HG03097 (cell line): ENCODE data around the gene CALY.
A peak's percentile ranks its signal among the peaks of the same experiment; 100 is the strongest.
"Not testable (repeated sequence)": the region's sequence is repeated elsewhere in the genome, so short reads cannot be mapped to it uniquely, and the experiment has no call there.

ENCODE experiments used
- ATAC-seq: cut with Tn5 transposase; IDR thresholded peaks from one replicate; pipeline ENCODE4 v1.9.1; 2021; ENCODE audit not compliant: unreplicated experiment, low FRiP score

CALY gene

DNA sequence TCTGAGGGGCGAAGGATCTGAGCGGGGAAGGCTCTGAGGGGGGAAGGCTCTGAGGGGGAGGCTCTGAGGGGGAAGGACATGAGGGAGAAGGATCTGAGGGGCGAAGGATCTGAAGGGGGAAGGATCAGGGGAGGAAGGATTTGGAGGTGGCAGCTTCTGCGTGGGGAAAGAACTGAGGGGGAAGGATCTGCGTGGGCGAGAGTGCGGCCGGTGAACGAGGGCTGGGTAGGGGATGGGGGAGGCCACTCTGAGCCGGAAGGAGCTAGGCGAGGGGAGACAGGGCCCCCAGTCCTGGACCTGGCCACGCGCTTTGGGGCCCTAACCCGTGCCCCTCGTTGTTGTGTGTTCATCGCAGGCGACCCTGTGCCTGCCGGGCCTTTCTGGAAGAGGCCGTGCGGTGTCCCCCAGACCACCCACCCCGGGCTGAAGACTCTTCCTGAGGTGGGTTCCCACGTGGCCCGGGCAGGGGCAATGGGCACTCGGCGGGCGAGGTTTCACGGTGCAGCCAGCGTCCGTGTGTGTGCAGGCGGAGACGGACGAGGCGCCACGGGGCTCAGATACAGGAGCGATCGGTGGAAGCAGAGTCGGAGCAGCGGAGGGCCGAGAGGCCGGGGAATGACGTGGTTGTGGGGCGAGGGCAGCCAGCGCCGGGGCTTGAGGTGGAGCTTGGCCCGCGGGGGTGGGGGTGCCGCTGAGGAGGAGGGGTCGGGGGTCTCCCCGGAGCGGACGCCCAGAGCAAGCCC is 2.0 kb downstream of the CALY start:
- ATAC-seq = no peak

DNA sequence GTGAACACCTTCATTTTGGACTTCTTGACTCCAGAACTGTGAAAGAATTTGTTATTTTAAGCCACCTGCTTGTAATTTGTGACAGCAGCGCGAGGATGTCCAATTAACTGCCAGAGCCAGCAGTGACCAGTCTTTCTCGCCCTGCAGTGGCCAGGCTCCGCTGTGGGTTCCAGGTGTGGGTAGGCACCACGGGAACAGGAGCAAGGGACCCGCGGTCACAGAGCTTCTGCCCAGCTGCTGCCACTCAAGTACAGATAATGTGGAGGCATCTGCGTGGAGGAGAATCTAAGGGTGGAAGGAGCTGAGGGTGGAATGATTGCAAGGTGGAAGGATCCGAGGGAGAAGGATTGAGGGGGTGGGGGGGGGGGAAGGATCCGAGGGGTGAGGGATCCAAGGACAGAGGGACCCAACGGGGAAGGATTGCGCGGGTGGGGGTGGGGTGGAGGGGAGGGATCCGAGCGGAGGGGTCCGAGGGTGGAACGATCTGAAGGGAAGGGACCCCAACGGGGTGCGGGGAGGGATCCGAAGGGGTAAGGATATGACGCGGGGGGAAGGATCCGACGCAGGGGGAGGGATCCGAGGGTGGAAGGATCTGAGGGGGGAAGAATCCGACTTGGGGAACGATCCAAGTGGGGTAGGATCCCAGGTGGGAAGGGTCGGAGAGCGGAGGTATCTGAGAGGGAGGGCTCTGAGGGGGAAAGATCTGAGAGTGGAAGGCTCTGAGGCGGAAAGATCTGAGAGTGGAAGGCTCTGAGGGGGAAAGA is 3.6 kb downstream of the CALY start:
- no peak for ATAC-seq

DNA sequence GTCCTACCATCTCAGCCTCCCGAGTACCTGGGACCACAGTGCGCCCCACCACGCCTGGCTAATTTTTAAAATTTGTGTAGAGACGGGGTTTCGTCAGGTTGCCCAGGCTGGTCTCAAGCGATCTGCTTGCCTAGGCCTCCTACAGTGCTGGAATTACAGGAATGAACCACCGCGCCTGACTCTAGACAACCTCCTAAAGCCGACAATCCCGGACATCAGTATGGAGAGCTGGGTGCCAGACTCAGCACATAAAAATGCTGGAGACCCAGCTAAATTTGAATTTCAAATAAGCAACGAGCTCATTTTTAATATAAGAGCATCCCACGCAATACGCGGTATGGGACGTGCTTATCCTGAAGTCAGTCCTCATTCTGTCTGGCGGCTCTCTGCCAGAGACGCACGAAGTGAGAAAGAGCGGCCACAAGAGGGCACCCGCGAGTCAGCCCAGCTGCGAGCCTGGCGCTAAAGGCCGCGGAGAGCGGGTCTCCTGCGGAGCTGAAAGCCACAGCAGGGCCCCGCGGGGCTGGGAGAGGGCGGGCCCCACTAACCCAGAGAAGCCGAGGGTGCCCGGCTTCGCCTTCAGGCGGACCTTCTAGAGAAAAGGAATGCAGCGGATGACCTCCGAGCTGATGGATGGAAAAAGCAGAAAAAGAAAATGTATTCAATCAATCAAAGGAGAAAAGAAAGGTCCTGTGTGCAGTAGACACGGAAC is 7.0 kb downstream of the CALY start:
- peak; percentile 82 for ATAC-seq

DNA sequence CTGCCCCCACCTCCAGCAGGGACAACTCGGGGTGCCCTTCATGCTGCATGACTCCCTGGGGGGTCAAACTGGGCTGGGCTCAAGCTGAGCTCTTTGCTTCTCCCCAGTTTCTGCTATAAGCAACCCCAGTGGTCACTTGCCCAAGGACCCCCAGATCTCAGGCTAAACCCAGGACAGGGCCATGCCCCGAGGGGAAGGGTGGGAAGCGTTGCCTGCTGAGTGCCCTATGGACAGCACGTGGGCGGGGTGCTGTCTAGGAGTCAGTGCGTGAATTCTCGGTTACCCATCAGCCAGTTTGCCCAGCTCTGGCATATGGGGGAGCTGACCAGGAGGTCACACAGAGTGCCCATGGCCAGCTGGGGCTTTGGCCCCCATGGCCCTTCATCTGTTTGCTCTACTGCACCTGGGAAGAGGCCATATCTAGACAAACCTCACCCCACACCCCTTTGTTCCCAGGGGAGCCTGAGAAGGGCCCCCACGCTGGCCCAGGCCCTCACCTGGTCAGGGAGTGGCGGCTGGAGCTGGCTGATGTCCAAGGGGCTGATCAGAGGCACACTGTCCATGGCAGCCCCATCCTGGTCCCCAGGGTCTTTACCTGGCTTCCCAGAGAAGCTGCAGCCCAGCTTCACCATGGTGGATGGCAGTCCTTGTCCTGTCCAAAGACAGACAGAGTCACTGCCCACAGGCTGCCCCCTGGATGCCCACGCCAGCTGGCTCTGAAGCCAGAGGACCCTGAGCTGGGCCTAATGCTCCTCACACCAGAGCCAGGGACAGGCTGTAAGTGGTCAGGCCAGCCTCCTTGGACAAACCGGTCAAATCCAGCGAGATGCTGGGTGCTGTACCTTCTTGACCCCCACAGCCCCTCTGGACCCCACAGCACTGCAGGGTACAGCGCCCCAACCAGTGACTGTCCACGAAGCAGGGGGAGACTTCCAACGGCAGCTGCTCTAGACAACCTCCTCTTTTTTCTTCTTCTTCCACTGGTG is 8.0 kb downstream of the CALY start:
- ATAC-seq = no peak

DNA sequence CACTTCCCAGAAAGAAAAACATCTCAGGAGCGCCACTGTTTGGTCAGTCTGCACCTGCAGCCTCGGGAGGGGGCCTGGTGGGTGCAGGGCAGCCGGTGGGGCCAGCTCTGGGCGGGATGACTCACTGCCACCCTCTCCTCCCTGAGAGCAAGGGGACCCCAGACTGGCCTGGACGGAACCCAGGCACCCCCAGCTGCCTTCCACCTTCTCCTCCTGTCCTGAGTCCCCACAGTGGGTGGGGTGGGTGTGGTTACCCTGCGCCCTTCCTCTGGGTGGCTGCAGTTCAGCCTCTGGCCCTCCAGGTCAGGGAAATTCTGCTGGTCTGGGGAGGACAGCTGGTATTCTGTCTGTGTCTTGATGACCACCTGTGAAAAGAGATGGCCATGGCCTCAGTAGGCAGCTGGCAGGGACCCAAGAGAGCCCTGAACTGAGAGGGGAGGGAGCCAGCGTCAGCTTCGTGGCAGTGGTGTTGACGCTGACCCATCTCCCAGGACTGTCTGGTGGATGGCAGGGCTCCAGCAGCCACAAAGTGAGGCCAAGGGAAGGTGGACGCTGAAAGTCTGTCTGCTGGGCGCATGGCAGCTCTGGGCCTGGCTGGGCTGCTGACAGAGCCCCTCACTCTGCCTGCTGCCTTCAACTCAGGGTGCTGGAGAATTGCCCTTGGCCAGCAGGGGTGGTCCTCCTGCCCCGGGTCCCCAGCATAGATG is 8.9 kb downstream of the CALY start:
- ATAC-seq = no peak

DNA sequence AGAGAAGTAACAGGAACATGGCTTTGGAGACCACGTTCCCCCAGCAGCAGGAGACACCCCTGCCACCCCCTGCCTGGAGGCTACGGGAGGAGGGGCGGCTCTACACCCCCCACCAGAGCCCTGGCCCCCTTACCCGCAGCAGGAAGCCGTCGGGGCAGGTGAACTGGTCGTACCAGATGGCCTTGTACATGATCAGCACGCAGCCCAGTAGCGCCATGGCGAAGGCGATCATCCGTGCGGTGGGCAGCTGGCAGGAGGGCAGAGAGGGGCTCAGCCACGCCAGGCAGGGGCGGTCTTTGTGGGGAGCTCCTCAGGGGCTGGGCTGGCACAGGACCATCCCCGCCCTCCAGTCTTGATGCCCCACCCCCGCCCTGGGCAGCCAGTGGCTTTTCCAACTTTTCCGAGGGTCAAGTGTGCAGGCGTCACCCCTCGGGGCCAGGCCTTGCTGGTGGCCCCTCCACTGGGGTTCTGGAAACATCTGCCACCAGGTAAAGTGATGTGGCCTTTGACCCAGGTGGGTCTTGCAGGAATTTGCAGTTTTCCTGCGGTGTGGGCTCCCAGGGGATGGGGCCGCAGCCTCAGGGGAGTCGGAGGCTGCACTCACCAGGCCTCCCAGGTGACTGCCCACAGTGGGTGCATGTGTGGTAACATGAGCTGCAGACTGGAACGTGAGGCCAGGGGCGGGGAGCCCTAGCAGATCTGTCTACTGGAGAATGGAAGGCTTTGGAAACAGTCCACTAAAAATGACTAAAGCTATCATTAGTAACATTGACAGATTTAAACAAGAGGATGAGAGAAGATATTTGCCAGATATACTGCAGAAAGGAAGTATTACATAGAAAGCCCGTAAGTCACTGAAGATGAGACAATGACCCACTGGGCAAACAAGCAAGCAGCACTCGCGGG is 9.7 kb downstream of the CALY start:
- ATAC-seq = no peak

DNA sequence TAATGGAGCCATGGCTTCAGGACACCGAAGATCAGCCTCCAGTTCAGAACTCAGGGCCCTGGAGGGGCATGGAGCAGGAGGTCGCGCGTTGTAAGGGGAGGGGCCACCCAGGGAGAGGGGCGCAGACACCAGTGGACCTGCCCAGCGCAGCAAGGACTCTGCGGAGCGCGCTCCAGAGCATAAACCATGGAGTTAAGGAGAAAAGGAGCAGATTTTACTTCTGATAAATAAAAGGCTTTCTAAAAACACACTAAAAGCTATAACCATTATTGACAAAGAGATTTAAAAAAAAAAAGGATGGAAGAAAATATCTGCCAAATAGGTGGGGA is 10.5 kb downstream of the CALY start:
- ATAC-seq = no peak

DNA sequence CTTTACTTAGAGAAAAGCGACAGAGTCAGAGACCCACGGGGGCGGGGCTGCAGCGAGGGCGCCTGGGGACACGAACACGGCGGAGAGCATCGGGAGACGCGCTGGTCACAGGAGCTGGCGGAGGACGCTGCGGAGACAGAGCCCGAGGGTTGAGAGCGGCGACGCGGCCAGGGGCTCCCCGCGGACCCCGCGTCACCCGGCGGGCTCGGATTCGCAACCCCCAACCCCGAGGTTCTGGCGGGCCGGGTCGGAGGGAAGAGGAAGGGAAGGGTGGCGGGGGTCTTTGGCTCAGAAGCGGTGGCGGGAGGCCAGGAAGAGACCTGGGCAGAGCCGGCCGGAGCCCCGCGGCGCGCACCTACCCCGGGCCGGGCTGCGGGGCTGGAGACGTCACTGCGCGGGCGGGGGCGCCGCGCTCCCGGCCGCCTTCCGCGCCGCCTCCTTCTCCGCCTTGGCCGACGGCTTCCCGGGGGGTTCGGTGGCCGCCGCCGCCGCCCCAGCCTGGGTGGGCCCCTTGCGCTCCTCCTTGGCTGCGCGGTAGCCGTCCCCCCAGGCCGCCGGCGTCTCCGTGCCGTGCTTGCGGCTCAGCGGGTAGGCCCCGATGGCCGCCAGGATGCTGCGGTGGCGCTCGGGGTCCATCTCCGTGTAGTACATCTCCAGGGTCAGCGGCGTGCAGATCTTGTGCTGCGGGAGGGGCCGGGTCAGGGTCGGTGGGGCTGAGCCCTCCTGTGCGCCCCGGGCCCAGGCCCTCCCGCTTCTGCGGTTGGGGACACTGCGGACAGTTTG is 11.1 kb downstream of the CALY start:
- ATAC-seq = no peak

DNA sequence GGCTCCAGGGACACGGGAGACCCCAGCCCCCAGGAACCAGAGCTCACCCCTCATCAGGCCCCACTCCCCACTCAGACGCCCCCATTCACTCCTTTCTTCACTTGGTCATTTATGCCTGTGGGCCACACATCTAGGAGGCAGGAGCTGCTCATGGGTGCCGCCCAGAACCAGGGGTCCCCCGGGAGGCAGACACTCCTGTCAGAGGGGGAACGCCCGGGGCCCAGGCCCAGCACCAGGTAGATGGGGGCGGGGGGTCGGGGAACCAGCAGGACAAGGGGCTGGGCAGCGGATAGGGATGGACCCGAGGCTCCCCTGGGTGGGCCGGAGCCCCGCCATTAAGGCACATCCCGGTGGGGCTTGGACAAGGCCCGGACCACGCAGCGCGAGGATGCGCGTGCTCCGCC is 11.8 kb downstream of the CALY start:
- no peak for ATAC-seq

DNA sequence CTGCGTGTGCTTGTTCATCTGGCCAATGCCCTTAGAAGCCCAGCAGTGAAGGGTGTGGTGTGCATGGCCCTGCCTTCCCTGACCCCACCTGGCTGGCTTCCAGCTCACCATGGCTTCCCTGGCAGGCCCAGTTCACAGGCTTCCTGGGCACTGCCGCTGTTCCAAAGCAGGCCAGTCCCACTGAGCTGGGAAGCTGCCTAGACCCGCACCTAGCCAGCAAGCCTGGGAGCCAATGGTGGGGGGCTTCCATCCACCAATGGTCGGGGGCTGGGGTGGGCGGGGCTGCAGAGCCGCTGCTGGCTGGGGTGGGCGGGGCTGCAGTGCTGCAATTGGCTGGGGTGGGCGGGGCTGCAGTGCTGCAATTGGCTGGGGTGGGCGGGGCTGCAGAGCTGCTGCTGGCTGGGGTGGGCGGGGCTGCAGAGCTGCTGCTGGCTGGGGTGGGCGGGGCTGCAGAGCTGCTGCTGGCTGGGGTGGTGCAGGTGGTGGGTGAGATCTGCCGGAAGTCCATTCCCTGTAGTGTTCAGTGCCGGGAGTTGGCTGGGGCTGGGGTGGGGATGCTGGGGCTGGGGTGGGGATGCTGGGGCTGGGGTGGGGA is 12.4 kb downstream of the CALY start:
- no peak for ATAC-seq

DNA sequence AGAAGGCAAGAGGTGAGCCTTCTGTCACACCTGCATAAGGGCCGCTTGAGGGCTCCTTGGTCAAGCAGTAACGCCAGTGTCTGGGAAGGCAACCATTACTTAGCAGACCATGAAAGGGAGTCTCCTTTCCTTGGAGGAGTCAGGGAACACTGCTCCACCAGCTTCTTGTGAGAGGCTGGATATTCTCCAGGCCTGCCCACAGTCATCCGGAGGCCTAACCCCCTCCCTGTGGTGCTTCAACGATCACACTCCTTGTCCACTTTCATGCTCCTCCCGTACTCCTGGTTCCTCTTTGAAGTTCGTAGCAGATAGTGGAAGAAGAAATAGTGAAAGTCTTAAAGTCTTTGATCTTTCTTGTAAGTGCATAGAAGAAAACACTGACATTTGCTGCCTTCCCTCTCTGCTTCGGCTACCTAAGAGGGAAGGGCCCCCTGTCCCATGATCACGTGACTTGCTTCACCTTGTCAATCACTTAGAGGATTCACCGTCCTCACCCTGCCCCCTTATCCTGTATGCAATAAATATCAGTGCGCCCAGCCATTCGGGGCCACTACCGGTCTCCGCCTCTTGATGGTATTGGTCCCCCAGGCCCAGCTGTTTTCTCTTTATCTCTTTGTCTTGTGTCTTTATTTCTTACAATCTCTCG is 14.5 kb downstream of the CALY start:
- ATAC-seq = not testable (repeated sequence)

DNA sequence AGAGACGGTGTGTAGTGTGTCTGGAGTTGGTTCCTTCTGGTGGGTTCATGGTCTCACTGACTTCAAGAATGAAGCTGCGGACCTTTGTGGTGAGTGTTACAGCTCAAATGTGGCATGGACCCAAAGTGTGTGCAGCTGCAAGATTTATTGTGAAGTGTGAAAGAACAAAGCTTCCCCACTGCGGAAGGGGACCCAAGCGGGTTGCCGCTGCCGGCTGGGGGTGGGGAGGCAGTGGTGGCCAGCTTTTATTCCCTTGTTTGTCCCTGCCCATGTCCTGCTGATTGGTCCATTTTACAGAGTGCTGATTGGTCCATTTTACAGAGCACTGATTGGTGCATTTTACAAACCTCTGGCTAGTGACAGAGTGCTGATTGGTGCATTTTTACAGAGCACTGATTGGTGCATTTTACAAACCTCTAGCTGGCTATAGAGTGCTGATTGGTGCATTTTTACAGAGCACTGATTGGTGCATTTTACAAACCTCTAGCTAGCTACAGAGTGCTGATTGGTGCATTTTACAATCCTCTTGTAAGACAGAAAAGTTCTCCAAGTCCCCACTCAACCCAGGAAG is 15.8 kb downstream of the CALY start:
- not testable (repeated sequence) for ATAC-seq

DNA sequence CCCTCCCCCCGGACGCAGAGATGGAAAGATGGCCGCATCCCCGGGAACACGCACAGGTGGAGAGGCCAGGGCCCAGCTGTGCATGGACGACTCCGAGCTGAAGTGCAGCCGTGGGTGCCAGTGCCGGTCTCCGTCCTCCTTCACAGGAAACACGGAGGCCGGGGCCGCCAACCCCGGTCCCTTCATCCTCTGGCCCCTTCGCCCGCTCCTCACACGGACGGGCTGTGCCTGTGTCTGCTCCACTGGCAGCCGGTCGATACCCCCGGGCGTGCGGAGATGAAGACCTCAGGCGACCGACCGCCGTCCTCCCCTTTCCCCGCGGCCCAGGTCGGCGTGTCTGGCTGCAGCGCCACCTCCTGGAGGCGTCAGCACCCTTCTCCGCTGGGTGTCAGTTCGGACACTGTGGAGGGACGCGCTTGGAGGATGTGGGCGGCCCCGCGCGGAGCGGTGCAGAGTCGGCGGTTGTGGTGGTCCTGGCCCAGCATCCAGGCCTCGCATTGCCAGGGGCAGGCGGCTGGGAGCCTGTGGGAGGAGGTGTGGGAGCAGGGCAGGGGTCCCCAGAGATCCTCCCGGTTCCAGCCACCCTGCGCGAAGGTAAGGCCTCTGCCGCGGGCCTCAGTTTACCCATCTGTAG is 18.1 kb downstream of the CALY start:
- peak; percentile 79 for ATAC-seq

DNA sequence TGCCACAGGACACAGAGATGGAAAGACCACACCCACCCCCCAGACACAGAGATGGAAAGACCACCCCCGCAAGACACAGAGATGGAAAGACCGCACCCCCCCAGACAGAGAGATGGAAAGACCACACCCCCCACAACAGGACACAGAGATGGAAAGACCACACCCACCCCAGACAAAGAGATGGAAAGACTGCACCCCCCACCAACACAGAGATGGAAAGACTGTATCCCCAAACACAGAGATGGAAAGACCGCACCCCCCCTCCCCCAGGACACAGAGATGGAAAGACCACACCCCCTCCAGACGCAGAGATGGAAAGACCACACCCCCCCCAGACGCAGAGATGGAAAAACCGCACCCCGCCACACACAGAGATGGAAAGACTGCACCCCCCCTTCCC is 20.0 kb downstream of the CALY start:
- no peak for ATAC-seq

DNA sequence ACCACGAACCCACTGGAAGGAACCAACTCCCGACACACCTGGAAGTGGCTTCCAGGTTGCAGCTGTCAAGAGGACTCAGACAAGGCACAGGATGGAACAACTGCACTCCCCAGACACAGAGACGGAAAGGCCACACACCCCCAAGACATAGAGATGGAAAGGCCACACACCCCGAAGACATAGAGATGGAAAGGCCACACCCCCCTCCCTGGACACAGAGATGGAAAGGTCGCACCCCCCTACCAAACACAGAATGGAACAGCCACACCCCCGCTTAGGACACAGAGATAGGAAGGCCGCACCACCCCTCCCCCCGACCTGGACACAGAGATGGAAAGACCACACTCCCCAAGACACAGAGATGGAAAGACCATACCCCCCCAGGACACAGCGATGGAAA is 20.4 kb downstream of the CALY start:
- no peak for ATAC-seq

DNA sequence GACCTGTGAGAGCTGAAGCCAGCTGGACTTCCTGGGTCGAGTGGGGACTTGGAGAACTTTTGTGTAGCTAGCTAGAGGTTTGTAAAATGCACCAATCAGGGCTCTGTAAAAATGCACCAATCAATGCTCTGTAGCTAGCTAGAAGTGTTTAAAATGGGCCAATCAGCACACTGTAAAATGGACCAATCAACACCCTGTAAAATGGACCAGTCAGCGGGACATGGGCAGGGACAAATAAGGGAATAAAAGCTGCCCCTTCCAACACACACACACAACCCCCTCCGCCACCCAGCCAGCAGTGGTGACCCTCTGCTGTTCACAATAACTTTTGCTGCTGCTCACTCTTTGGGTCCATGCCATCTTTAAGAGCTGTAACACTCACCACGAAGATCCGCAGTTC is 20.8 kb downstream of the CALY start:
- ATAC-seq = no peak
